ENCODE results near the gene FTCDNL1.

FTCDNL1 gene

GRCh38 chr2:199791326-199791725 lies 59.7 kb downstream of the FTCDNL1 start:
- no peak for DNase-seq (ENCODE audit: low spot score)

GRCh38 chr2:199784512-199784911 lies 66.5 kb downstream of the FTCDNL1 start:
- no peak for DNase-seq (ENCODE audit: low spot score)

- DNase-seq (ENCODE audit: low spot score) = no peak
These were observed 71.4 kb downstream of the FTCDNL1 start for GRCh38 chr2:199779589-199779988.

GRCh38 chr2:199778655-199779054 lies 72.3 kb downstream of the FTCDNL1 start:
- DNase-seq (ENCODE audit: low spot score) = no peak

- no peak for DNase-seq (ENCODE audit: low spot score)
These were observed 73.1 kb downstream of the FTCDNL1 start for GRCh38 chr2:199777916-199778315.

GRCh38 chr2:199777315-199777714 lies 73.7 kb downstream of the FTCDNL1 start:
- DNase-seq (ENCODE audit: low spot score) = no peak

- DNase-seq (ENCODE audit: low spot score) = no peak
These were observed 75.7 kb downstream of the FTCDNL1 start for GRCh38 chr2:199775267-199775666.

- no peak for DNase-seq (ENCODE audit: low spot score)
These were observed 78.7 kb downstream of the FTCDNL1 start for GRCh38 chr2:199772035-199772976.

- no peak for DNase-seq (ENCODE audit: low spot score)
These were observed 80.3 kb downstream of the FTCDNL1 start for GRCh38 chr2:199770716-199771115.

- no peak for DNase-seq (ENCODE audit: low spot score)
These were observed 85.3 kb downstream of the FTCDNL1 start for GRCh38 chr2:199765646-199766045.

- no peak for DNase-seq (ENCODE audit: low spot score)
These were observed 86.7 kb downstream of the FTCDNL1 start for GRCh38 chr2:199764273-199764800.

- no peak for DNase-seq (ENCODE audit: low spot score)
These were observed 88.0 kb downstream of the FTCDNL1 start for GRCh38 chr2:199762963-199763362.

- no peak for DNase-seq (ENCODE audit: low spot score)
These were observed 90.4 kb downstream of the FTCDNL1 start for GRCh38 chr2:199760574-199760973.

GRCh38 chr2:199757233-199757870 lies 93.6 kb downstream of the FTCDNL1 start:
- DNase-seq (ENCODE audit: low spot score) = no peak

- DNase-seq (ENCODE audit: low spot score) = no peak
These were observed 94.2 kb downstream of the FTCDNL1 start for GRCh38 chr2:199756743-199757142.

- no peak for DNase-seq (ENCODE audit: low spot score)
These were observed 94.8 kb downstream of the FTCDNL1 start for GRCh38 chr2:199756211-199756610.

- no peak for DNase-seq (ENCODE audit: low spot score)
These were observed 96.2 kb downstream of the FTCDNL1 start for GRCh38 chr2:199754766-199755165.

GRCh38 chr2:199751492-199752120 lies 99.4 kb downstream of the FTCDNL1 start:
- DNase-seq (ENCODE audit: low spot score) = peak; percentile 20

GRCh38 chr2:199749571-199749970 lies 101.4 kb downstream of the FTCDNL1 start:
- DNase-seq (ENCODE audit: low spot score) = no peak

- no peak for DNase-seq (ENCODE audit: low spot score)
These were observed 106.3 kb downstream of the FTCDNL1 start for GRCh38 chr2:199744724-199745123.

GRCh38 chr2:199744260-199744659 lies 106.7 kb downstream of the FTCDNL1 start:
- DNase-seq (ENCODE audit: low spot score) = no peak

- no peak for DNase-seq (ENCODE audit: low spot score)
These were observed 107.4 kb downstream of the FTCDNL1 start for GRCh38 chr2:199743415-199744120.
